ENCODE data around the gene CDH13. TPM values are rescaled to one million over a fixed set of nuclear protein-coding genes. Genes with fewer than 3 reads are reported as not detected.

The CDH13 gene
- polyA plus RNA-seq, 1 donor from 2014 or later: 3.2 TPM

GRCh38 chr16:82605076-82605475 lies 21.7 kb upstream of the CDH13 start:
- TF ChIP-seq TAF1 (IDR thresholded peaks at IDR 0.05; ENCODE audit: low read depth): no peak
- TF ChIP-seq MXI1 (conservative IDR thresholded peaks at IDR 0.05; ENCODE audit: poor library complexity, severe bottlenecking): no peak
- TF ChIP-seq EZH2 (IDR thresholded peaks at IDR 0.05; ENCODE audit: borderline replicate concordance, insufficient read depth, low read length, poor library complexity, severe bottlenecking): no peak
- no peak for TF ChIP-seq POLR2AphosphoS5 (IDR thresholded peaks at IDR 0.05)
- TF ChIP-seq EP300 (conservative IDR thresholded peaks at IDR 0.05; ENCODE audit: poor library complexity, severe bottlenecking): no peak
- no peak for TF ChIP-seq SMC3 (conservative IDR thresholded peaks at IDR 0.05; ENCODE audit: poor library complexity)
- TF ChIP-seq REST (IDR thresholded peaks at IDR 0.05; ENCODE audit: borderline replicate concordance): no peak
- TF ChIP-seq CTCF (IDR thresholded peaks at IDR 0.05; ENCODE audit: poor library complexity, severe bottlenecking): no peak
- TF ChIP-seq RAD21 (conservative IDR thresholded peaks at IDR 0.05): no peak
- Histone ChIP-seq H3K9me3 (ENCODE audit: low read length) (peaks cover 4% of the 10 kb centered on the region), H3K9me2 (ENCODE audit: insufficient read depth, low read length) (no peaks in the 10 kb centered on the region), H3K79me2 (replicated peaks; ENCODE audit: insufficient read depth, low read length) (no peaks in the 10 kb centered on the region), H2AFZ (ENCODE audit: low read depth, low read length) (no peak overlapping the region), H3K4me3 (ENCODE audit: low read length) (no peak overlapping the region), H3K27me3 (ENCODE audit: insufficient read depth, low read depth, low read length) (no peaks in the 10 kb centered on the region), H3K4me2 (ENCODE audit: low read length) (no peak overlapping the region), H3K9ac (ENCODE audit: low read length) (no peak overlapping the region), H3K27ac (ENCODE audit: low read length) (no peak overlapping the region), H3K36me3 (ENCODE audit: insufficient read depth, low read length) (no peaks in the 10 kb centered on the region), H4K20me1 (ENCODE audit: insufficient read depth) (no peaks in the 10 kb centered on the region), H3F3A (ENCODE audit: insufficient read depth, low read length, poor library complexity, severe bottlenecking) (no peaks in the 10 kb centered on the region)

GRCh38 chr16:82605863-82606620 lies 20.7 kb upstream of the CDH13 start:
- H3K9me2 ChIP-seq (ENCODE audit: insufficient read depth, low read length): no peaks in the 10 kb centered on the region
- TF ChIP-seq MXI1 (conservative IDR thresholded peaks at IDR 0.05; ENCODE audit: poor library complexity, severe bottlenecking) (no peak), EZH2 (IDR thresholded peaks at IDR 0.05; ENCODE audit: borderline replicate concordance, insufficient read depth, low read length, poor library complexity, severe bottlenecking) (no peak), TAF1 (IDR thresholded peaks at IDR 0.05; ENCODE audit: low read depth) (no peak), RAD21 (conservative IDR thresholded peaks at IDR 0.05) (no peak), SMC3 (conservative IDR thresholded peaks at IDR 0.05; ENCODE audit: poor library complexity) (no peak), EP300 (conservative IDR thresholded peaks at IDR 0.05; ENCODE audit: poor library complexity, severe bottlenecking) (no peak), REST (IDR thresholded peaks at IDR 0.05; ENCODE audit: borderline replicate concordance) (no peak), POLR2AphosphoS5 (IDR thresholded peaks at IDR 0.05) (no peak), CTCF (IDR thresholded peaks at IDR 0.05; ENCODE audit: poor library complexity, severe bottlenecking) (no peak)
- no peak overlapping the region for H3K4me3 ChIP-seq (ENCODE audit: low read length)
- no peaks in the 10 kb centered on the region for H3F3A ChIP-seq (ENCODE audit: insufficient read depth, low read length, poor library complexity, severe bottlenecking)
- no peaks in the 10 kb centered on the region for H4K20me1 ChIP-seq (ENCODE audit: insufficient read depth)
- no peaks in the 10 kb centered on the region for H3K9me3 ChIP-seq (ENCODE audit: low read length)
- H3K4me2 ChIP-seq (ENCODE audit: low read length): no peak overlapping the region
- H3K36me3 ChIP-seq (ENCODE audit: insufficient read depth, low read length): no peaks in the 10 kb centered on the region
- no peaks in the 10 kb centered on the region for H3K27me3 ChIP-seq (ENCODE audit: insufficient read depth, low read depth, low read length)
- no peak overlapping the region for H3K27ac ChIP-seq (ENCODE audit: low read length)
- H3K79me2 ChIP-seq (replicated peaks; ENCODE audit: insufficient read depth, low read length): no peaks in the 10 kb centered on the region
- H2AFZ ChIP-seq (ENCODE audit: low read depth, low read length): no peak overlapping the region
- H3K9ac ChIP-seq (ENCODE audit: low read length): no peak overlapping the region

Data from neural cell (in vitro differentiated cells).